Fibroblast of villous mesenchyme (primary cell): ENCODE results near the gene MIS18BP1. TPM values are rescaled to one million over a fixed set of nuclear protein-coding genes. Genes with fewer than 3 reads are reported as not detected.

Source experiments
- DNase-seq: peaks from one replicate; pipeline ENCODE4 v3.0.0-alpha.2; 2010; ENCODE audit warnings: low read depth
- H3K4me3 ChIP-seq: 2 replicates; pipeline ENCODE4 v1.5.1; 2011; ENCODE audit warnings: low read depth, mild to moderate bottlenecking, low read length
- CTCF ChIP-seq: IDR thresholded peaks from 2 replicates; pipeline ENCODE4 v1.5.1; 2012; ENCODE audit warnings: low read depth, mild to moderate bottlenecking, low read length; ENCODE audit not compliant: insufficient read depth
- total RNA-seq: library from RNA; depleted of rRNA; stranded (reverse); fragments of >200 nt; gene quantifications from 2 replicates; pipeline ENCODE4 v1.2.3, GENCODE V29; 2012

The MIS18BP1 gene
- total RNA-seq, 1 donor, result 40.6 TPM

GRCh38 chr14:45254771-45255170 lies 1.8 kb upstream of the MIS18BP1 start:
- H3K4me3 ChIP-seq, result no peak overlapping the region
- DNase-seq, result no peak
- no peak for TF ChIP-seq CTCF

- H3K4me3 ChIP-seq, result peak overlapping the region; percentile 85
- TF ChIP-seq CTCF, result no peak
- peak; percentile 67 for DNase-seq
Measured at GRCh38 chr14:45253754-45254310, 830 bp upstream of the MIS18BP1 start.

- H3K4me3 ChIP-seq, result peak overlapping the region; percentile 85
- no peak for TF ChIP-seq CTCF
- peak; percentile 51 for DNase-seq
Measured at GRCh38 chr14:45252366-45253069, 484 bp downstream of the MIS18BP1 start.

GRCh38 chr14:45251912-45252311 lies 1.1 kb downstream of the MIS18BP1 start:
- peak; percentile 61 for DNase-seq
- TF ChIP-seq CTCF, result no peak
- peak overlapping the region; percentile 85 for H3K4me3 ChIP-seq

GRCh38 chr14:45249856-45250575 lies 3.0 kb downstream of the MIS18BP1 start:
- H3K4me3 ChIP-seq, result peak overlapping the region; percentile 50
- peak; percentile 100 for DNase-seq
- no peak for TF ChIP-seq CTCF

- TF ChIP-seq CTCF, result no peak
- H3K4me3 ChIP-seq, result no peak overlapping the region
- DNase-seq, result no peak
Measured at GRCh38 chr14:45247427-45247826, 5.6 kb downstream of the MIS18BP1 start.
